ENCODE data around the gene CAPN5.
"Not testable (repeated sequence)": the region's sequence is repeated elsewhere in the genome, so short reads cannot be mapped to it uniquely, and the experiment has no call there.

The CAPN5 gene

GRCh38 chr11:77085652-77086051 is 18.9 kb downstream of the CAPN5 start:
- no peak for DNase-seq

- DNase-seq = no peak
These were observed 20.0 kb downstream of the CAPN5 start for GRCh38 chr11:77086521-77087472.

GRCh38 chr11:77087723-77088225 is 21.0 kb downstream of the CAPN5 start:
- no peak for DNase-seq

- no peak for DNase-seq
These were observed 21.6 kb downstream of the CAPN5 start for GRCh38 chr11:77088236-77089003.

- DNase-seq = no peak
These were observed 22.3 kb downstream of the CAPN5 start for GRCh38 chr11:77089004-77089545.

DNA sequence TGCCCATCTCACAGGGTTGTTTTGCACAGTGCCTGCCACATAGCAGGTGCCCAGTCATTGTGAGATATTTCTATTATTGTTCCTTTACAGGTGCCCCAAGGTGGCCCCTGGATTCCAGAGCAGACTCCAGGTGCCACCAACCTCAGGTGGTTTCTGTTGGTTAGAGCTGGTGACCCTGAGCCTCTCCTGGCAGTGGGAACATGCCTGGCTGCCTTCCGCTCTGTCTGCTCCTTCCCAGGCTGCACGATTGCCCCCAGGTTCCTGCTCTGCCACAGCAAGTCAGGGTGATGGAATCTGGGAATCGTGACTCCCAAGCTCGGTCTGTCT is 23.2 kb downstream of the CAPN5 start:
- DNase-seq = no peak

GRCh38 chr11:77090373-77091111 is 23.8 kb downstream of the CAPN5 start:
- DNase-seq = no peak

DNA sequence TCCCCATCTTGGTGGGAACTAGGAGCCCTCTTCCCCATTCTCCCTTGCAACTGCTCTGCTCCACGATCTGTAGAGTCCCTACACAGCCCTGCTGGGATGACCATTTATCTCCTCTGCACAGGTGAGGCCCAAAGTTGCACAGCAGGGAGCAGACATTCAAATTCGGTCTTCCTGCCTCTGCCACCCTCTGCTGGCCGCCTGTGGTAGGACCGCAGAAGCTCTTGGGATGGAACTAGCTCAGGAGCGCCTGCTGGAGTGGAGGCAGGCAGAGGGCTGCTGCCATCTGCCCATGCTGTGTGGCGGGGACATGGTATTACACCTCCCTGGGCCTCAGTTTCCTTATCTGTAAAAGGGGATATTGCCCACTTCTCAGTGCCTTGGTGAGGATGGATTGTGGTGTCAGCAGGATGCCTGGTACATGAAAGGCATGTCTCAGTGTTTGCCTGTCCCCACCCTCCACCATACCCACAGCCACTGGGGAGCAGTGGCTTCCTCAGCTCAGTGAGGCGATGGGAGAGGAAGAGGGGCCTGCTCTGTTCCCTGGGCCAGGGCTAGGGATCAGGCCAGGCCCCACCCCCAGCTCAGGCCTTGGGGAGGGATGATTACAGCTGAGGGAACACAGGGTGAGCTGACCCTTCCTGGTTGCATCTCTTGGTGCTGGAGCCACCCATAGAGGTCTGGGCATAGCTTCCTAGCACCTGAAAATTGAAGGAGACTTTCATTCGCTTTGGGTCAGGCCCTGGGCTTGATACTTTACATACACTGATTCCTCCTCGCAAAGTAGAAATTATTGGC is 24.6 kb downstream of the CAPN5 start:
- DNase-seq = peak; percentile 82

DNA sequence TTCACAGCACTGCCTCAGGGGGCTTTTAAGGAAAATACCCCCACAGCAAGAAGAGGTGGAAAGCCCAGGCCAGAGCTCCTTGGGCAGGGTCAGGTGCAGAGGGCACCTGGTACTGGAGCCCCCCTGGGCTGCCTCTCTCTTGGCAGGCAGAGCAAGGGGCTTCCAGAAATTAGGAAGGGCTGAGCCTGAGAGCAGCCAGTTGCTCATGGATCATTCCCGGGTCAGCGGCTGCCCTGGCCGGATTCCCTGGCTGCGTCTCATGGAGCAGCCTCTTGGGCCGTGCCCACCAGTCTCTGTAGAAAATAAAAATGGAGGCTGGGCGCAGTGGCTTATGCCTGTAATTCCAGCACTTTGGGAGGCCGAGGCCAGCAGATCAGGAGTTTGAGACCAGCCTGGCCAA is 25.6 kb downstream of the CAPN5 start:
- DNase-seq = no peak

GRCh38 chr11:77093056-77093891 is 26.5 kb downstream of the CAPN5 start:
- no peak for DNase-seq

- no peak for DNase-seq
These were observed 27.4 kb downstream of the CAPN5 start for GRCh38 chr11:77093987-77094840.

DNA sequence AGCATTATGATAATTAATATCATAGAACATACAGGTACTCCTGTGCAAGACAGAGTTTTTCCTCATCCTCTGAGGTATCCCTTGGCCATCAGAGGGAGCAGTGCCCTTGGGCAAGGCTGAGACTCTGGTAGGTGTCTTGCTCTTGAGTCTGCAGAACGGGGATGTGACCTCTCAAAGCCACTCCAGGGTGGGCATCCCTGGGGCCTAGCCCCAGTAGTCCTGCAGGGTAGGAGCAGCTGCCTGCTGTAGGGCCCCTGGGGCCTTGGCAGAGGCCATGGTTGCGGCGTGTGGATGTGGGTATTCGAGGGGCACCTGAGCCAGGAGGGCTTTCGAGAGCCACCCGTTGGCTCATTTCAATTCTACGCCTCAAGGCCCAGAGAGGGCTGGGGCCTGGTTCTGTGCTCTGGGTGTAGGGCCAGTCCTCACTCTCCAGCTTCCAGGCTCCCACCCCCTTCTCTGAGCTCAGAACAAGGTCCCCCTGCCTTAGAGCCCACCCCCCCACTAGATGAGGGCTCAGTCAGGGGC is 28.1 kb downstream of the CAPN5 start:
- no peak for DNase-seq

DNA sequence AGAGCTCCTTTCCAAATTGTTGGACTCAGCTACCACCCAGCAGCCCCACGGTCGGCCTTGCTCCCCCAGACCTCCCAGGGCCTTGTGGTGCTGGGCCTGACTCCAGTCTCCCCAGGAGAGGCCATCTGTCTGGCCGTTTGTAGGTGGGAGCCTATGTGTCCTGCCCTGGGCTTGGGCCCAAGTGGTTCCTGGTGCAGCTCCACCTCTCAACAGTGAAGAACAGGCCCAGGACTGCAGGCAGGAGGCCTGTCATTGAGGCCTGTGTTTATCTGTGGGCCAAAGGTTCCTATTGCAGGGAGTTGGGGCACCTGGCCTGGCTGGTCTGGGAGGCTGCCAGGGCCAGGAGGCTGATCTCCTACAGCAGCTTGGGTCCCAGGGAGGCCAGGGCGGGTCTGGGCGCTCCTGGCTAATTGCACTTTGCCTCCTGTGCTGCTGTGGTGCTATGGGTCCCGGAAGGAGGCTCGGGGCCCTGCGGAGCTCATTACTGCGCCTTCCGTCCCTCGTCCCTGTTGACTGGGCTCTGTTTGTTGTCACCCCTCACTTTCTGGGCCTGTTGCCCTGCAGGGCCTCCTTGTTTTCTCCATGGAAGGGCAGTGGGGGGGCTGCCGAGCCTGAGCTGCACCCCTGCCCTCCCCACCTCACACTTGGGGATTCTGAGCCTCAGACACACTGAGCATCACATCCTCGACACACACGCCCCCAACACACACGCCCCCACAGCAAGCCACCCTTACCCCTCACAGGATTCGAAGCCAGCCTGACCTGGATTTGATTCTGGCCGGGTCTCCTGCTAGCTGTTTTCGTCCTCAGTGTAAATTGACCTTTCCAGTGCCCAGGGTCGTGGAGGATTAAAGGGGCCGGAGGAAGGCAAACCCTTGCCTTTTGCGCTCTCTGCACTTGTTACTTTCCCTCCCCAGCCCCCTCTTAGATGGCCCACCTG is 29.1 kb downstream of the CAPN5 start:
- DNase-seq = no peak

DNA sequence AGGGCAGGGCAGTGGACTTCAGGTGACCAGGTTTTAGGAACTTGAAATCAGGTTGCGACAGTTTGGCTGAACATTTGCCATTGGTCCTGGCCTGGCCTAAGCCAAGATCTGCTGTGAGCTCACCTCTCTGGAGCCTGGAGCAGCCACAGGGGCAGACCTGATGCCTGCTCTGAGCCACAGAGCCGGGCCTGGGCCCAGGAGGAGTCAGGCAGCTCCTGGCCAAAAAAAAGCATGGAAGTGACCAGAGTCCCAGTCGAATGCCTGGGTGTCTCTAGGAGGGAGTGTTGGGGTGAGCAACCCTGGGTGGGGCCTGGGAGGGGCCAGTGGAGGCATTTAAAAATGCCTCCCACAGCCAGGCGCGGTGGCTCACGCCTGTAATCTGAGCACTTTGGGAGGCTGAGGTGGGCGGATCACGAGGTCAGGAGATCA is 29.8 kb downstream of the CAPN5 start:
- DNase-seq = no peak

DNA sequence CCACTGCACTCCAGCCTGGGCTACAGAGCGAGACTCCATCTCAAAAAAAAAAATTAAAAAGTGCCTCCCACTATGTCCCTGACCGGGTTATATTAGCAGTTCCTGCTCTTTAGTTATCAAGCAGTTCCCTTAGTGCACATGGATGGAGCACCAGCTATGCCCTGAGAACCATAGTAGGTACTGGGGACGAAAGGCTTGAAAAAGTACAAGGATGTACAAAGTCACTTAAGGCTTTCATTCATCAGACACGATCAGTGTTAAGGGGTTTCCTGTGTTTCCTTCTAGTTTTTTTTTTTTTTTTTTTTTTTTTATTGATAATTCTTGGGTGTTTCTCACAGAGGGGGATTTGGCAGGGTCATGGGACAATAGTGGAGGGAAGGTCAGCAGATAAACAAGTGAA is 30.4 kb downstream of the CAPN5 start:
- DNase-seq = not testable (repeated sequence)

GRCh38 chr11:77100166-77101042 is 33.6 kb downstream of the CAPN5 start:
- no peak for DNase-seq

GRCh38 chr11:77101043-77101537 is 34.3 kb downstream of the CAPN5 start:
- peak; percentile 19 for DNase-seq

Measured in CD4-positive, alpha-beta T cell treated with Interleukin-10 for 1 hour (primary cell).